Measurements from ENCODE around the gene MAPKAP1.

DNA sequence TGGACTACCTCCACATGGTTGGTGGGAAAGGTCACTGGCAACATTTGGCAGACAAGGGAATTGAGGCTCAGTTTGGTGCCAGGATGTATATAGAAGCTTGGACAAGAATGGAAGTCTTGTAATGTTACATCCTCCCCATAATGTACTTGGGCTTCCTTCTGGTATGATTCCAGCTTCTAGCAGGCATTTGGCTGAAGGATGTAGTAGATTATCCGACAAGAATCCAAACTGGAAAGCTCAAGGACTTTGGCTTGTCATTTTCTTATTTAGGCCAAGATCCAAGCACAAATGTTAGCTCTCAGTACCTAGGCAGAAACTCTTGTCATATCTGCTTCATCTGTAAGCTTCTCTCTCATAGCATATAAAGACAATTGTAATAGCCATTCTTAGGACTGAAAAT, 209.1 kb downstream of the MAPKAP1 start:
- TF ChIP-seq, protein P1, sequence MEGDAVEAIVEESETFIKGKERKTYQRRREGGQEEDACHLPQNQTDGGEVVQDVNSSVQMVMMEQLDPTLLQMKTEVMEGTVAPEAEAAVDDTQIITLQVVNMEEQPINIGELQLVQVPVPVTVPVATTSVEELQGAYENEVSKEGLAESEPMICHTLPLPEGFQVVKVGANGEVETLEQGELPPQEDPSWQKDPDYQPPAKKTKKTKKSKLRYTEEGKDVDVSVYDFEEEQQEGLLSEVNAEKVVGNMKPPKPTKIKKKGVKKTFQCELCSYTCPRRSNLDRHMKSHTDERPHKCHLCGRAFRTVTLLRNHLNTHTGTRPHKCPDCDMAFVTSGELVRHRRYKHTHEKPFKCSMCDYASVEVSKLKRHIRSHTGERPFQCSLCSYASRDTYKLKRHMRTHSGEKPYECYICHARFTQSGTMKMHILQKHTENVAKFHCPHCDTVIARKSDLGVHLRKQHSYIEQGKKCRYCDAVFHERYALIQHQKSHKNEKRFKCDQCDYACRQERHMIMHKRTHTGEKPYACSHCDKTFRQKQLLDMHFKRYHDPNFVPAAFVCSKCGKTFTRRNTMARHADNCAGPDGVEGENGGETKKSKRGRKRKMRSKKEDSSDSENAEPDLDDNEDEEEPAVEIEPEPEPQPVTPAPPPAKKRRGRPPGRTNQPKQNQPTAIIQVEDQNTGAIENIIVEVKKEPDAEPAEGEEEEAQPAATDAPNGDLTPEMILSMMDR (IDR thresholded peaks at IDR 0.05; ENCODE audit: borderline replicate concordance, extremely low read depth, low read length, poor library complexity, severe bottlenecking) = no peak
- no peak for TF ChIP-seq EZH2 (IDR thresholded peaks at IDR 0.05; ENCODE audit: borderline replicate concordance, low read depth, low read length, severe bottlenecking)

Measured in DND-41 (cell line).